ENCODE results near the gene OTUB1.

Gene OTUB1

DNA sequence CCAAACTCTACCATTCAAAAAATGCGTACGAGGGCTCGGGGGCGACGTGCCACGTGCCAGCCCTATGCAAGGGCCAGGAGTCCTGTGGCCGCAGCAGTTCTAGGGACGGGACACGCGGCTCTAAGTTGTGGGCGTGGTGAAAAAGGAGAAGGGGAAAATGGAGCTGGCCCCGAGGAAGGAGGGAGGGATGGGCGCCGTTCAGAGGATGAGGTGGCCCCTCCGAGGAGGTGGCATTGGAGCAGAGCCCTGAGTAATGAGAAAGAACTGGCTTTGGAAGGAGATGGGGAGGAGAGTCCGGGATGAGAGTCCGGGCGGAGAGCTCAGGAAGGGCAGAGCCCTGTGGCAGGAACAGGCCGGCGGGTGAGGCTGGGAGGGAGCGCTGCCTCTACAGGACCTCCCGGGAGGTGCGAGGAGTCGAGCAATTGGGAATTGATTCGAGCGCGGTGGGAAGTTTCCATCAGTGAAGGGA lies 21.0 kb downstream of the OTUB1 start:
- DNase-seq (ENCODE audit: low spot score), result no peak

GRCh38 chr11:64007629-64008282 lies 21.5 kb downstream of the OTUB1 start:
- no peak for DNase-seq (ENCODE audit: low spot score)

DNA sequence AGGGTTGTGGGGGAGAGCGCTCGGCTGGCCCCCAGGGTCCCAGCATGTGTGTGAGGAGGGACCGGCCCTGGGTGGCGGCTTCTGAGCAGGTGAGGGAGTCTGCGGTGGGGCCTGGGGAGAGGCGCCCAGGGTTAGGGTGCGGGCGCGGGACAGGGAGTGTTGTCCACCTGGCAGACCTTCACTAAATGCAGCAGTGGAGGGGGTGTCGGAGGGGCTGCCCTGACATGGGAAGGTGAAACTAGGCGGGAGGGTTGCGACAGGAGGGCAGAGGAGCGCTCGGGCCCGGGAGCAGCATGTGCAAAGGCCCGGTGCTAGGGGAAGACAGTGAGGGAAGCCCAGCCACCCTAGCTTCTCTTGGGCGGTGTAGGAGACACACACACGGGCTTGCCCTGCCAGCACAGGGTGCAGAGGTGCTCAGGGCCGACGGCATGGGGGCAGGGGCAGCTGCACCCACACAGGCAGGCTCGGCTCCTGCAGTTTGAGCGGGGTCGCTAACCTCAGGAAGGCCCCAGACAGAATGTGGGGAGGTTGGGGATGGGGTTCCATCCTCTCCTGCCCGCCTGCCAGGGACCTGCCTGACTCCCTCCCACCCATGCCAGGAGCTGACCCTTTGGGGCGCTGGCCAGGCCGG lies 22.2 kb downstream of the OTUB1 start:
- no peak for DNase-seq (ENCODE audit: low spot score)

DNA sequence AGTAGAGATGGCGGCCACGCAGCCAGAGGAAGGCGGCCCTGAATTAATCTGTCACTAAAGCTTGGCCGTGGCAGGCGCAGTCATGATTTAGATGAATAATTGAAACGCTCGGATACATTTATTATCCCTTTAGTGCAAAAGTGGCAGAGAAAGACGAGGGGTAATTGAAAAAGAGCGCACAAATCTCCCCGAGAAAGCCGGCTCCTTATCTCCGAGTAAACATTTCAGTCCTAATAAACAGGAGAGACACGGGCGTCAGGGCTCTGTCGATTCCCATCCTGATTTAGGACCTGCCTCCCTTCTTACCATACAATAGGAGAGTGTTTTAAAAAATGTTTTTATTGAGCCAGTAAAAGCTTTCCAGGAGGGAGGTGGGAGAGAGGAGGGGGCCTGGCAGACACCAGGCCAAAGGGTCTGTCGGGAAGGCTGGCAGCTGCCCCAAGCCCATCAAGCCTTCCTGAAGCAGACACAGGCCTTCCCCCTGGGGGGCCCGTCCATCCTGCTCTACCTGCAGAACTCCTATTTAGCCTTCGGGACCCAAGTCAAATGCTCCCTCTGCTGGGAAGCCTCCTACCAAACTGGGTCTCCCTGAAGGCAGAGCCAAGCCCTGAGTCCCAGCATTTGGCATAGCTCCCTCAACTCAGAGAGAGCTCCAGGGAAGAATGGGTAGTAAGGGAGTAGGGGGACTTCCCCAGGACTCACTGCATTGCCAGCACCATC lies 22.8 kb downstream of the OTUB1 start:
- no peak for DNase-seq (ENCODE audit: low spot score)

DNA sequence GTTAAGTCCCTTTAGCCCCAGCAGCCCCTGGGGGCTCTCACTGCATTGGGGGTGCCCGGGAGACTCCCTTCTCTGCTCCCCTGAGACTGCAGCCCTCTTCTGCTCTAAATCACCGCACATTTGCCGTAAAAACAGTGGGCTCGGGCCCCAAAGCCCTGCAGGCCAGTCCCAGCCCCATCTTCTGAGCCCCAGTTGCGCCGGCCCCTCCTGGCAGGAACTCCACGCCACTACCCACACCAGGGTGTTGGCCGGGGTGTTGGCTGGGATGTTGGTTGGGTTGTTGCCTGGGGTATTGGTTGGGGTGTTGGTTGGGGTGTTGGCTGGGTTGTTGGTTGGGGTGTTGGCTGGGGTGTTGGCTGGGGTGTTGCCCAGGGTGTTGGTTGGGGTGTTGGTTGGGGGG lies 23.5 kb downstream of the OTUB1 start:
- no peak for DNase-seq (ENCODE audit: low spot score)

DNA sequence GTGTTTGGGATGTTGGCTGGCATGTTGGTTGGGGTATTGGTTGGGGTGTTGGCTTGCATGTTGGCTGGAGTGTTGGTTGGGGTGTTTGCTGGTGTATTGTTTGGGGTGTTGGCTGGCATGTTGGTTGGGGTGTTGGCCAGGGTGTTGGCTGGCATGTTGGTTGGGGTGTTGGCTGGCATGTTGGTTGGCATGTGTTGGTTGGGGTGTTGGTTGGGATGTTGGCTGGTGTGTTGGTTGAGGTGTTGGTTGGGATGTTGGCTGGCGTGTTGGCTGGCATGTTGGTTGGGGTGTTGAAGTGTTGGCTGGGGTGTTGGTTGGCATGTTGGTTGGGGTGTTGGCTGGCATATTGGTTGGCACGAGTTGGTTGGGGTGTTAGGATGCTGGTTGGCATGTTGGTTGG lies 24.5 kb downstream of the OTUB1 start:
- no peak for DNase-seq (ENCODE audit: low spot score)

DNA sequence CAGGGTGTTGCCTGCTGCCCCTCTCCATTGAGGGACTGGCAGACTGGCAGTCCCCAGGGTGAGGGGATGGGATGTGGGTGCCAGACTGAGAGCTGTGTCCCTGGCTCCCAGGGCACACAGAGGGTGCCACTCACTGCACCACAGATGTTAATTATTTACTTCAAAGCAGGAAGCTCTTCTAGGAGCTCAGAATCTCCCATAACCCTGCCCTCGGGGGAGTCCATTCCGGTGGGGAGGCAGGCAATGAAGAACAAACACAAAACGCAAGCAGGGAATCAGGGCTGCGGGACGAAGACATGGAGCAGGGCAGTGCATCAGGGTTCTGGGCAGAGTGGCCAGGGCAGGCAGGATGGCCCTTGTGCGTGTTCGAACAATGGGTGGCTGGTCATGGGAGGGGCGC lies 25.1 kb downstream of the OTUB1 start:
- DNase-seq (ENCODE audit: low spot score), result no peak

GRCh38 chr11:64013141-64013896 lies 27.1 kb downstream of the OTUB1 start:
- no peak for DNase-seq (ENCODE audit: low spot score)

GRCh38 chr11:64014356-64014755 lies 28.1 kb downstream of the OTUB1 start:
- no peak for DNase-seq (ENCODE audit: low spot score)

DNA sequence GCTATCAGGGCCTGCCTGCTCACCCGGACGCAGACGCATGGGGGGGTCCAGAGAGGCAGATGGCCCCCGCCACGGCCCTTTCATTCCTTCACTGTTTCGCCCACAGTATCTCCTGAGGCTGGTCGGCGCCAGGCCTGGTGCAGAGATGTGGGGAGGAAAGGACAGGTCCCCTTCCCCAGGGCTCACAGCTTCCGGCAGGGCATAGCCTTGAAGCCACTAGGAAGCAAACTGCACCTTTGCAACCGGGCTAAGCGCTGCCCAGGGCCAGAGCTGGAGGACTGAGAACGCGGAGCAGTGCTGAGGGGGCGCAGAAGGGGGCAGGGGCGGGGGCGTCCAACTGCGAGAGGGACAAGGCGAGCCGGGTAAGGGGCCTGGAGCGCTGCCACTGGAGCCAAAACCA lies 29.3 kb downstream of the OTUB1 start:
- DNase-seq (ENCODE audit: low spot score), result no peak

GRCh38 chr11:64015935-64016845 lies 30.0 kb downstream of the OTUB1 start:
- DNase-seq (ENCODE audit: low spot score), result no peak

- DNase-seq (ENCODE audit: low spot score), result no peak
Measured at GRCh38 chr11:64017945-64018224, 31.6 kb downstream of the OTUB1 start.

DNA sequence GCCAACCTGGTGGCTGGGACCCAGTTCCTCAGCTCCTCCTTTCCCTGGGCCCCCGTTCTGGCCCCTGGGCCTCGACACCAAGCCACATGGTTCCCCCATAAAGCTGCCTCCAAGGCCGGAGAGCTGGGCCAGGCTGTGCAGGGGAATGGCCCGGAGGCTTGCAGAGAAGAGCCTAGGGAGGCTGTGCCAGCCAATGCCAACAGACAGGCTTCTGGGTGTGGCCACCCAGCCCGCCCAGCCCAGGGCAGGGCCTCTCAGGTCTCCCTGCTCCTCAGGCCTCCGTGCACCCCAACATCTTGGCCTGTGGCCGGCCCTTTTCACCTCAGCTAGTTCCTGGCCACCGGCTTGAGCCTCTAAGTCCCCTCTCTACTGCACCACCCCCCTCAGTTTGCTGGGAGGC lies 32.1 kb downstream of the OTUB1 start:
- DNase-seq (ENCODE audit: low spot score), result no peak

DNA sequence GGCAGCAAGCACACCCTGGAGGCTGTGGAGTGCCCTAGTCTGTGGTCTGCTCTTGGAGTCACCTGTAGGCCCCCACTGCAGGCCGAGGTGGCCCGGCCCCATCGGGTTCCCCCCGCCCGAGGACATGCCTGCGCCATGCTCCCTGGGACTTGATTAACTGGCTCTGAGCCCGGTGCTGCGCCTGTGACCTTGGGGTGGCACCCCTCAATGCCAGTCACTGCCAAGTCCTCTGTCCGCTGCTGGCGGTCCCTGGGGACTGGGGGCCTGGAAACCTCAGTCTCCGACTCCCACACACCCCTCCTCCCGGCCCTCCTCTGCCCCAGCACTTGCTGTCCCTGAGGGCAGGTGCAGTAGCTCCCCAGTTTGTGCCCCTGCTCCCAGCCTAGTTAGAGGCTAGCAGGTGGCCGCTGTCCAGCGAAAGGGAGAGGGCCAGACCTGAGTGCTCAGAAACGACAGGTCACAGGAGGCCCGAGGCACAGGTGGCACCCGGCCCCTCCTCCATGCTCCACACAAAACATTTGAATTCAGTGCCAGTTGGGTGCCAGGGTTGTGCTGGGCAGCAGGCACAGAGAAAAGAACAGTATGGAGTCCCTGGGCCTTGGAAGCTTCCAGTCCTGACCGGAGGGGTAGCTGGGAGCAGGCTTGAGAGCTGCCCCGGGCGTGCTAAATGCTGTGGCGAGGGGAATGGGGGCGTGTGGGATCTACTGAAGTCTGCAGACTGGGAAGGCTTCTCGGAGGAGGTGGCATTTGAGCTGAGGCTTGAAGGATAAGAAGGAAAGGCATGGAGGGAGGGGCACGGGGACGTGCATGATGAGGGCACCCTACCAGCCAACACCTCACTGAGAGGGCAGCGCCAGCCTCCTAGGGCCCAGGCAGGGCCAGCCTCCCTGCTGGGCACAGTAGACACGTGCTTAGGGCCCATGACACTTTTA lies 33.1 kb downstream of the OTUB1 start:
- DNase-seq (ENCODE audit: low spot score), result no peak

DNA sequence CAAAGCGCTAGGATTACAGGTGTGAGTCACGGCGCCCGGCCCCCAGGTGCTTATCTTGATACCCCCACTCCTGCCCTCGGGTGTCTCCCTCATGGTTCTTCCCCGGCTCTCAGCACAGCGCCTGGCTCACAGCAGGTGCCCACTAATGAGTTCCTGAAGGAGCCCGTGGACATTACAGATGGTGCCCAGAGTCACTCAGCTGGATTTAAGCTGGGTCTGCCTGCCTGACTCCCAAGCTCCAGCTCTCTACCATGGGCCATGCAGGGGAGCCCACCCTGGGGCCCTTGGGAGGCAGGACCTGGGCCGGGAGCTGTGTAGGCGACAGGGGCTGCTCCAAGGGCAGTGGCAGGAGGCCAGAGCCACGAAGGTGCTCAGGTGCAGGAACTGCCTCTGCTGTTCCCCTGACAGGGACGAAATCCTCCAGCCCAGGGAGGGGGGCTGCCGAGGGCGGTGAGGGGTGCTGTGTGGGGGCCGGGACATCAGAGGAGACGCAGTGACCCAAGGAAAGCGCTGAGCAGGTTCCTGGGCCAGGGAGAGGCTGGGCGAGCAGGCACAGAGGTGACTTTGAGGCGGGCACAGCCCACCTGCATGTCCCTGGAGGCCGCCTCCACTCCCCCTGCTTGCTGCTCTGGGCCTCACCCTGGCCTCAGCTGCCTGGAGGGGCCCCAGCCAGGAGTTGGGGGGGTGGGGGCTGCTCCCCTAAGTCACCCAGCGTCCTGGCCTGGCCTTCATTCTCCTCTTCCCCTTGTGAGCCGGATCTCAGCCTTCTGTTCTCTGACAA lies 34.9 kb downstream of the OTUB1 start:
- no peak for DNase-seq (ENCODE audit: low spot score)

DNA sequence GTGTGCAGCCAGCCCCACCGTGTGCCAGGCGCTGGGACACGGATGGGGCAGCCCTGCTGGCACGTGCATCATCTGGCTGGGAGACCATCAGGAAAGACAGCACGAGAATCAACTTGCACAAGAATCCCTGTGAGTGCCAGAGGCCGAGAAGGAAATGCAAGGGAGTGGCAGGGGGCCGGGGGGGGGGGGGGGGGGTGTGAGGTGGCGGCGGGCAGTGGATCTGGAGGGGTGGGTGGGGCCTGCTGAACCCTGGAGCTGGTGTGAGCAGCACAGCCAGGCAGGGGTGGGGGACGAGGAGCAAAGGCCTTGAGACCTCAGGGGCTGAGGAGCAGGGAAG lies 35.5 kb downstream of the OTUB1 start:
- DNase-seq (ENCODE audit: low spot score), result no peak

DNA sequence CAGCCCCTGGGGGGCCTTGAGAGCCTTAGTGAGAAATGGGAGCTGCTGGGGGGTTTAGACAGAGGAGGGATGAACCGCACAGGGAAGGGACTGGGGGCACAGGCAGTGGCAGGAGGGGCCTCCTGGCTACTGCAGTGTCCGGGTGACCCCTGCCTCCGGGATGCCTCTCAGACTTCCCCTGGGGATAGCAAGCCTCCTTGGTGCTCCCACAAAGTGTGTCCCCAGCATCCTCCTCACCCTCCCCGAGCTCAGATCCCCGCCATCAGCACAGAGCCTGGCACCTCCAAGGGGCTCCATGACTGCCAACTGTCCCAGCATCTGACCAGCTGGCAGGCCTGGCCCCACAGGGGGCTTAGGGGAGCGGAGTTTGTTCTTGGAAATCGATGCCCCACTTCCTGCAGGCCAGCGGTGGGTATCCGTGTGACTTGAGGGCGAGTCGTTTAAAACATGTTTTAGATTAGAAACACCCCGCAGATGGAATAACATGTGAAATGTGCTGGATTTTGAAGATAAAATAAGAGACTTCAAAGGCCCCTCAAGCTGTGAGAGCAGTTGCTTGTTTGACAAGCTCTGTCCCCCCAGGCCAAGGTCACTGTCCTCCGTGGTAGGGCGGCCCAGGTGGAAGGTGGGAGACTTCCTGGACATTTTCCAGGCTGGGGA lies 36.0 kb downstream of the OTUB1 start:
- no peak for DNase-seq (ENCODE audit: low spot score)

DNA sequence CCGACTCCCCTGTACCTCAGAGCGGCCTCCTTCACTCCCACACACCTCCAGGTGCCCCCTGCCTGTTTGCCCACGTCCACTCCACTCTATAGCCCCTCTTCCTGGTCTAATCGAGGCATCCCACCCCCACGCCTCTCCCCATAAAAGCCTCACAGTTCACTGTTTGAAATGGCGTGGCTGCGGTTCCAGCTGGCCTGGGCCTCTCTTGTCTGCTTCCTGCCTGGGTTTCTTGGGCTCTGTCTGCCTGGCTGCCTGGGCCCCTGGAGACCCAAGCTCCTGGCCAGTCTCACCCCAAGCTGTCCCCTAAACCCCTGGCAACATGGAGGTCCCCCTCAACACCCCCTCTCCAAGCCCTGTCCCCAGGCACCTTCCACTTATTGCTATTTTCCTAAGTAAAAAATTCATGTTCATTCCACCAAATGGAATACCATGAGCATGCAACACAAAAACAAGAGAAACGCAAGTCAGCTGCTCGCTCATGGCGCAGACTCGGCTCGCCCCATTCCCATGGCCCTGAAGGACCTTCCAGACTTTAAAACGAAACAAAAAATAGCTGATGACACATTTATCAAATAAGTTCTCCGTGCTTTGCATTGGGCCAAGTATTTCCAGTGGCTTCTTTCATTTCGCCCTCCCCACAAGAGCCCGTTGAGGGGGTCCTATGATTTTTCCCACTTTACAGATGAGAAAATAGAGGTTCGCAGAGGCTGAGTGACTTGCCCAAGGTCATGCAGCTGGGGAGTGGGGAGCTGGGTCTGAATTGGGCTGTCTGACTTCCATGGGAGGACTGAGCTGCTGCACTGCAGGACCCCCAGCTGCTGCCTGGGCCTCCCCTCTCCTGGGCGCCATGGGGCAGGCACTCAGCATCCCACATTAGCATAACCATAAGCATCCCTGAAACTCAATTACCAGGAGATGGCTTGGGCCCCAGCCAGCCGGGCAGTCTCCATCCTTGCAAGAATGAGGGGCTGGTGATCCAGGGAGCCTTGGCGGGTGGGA lies 37.8 kb downstream of the OTUB1 start:
- DNase-seq (ENCODE audit: low spot score), result no peak
